ENCODE data around the gene GNAL. TPM values are rescaled to one million over a fixed set of nuclear protein-coding genes. Genes with fewer than 3 reads are reported as not detected.

The GNAL gene
- total RNA-seq, 1 experiment from 2014 or later = 24.0 TPM

DNA sequence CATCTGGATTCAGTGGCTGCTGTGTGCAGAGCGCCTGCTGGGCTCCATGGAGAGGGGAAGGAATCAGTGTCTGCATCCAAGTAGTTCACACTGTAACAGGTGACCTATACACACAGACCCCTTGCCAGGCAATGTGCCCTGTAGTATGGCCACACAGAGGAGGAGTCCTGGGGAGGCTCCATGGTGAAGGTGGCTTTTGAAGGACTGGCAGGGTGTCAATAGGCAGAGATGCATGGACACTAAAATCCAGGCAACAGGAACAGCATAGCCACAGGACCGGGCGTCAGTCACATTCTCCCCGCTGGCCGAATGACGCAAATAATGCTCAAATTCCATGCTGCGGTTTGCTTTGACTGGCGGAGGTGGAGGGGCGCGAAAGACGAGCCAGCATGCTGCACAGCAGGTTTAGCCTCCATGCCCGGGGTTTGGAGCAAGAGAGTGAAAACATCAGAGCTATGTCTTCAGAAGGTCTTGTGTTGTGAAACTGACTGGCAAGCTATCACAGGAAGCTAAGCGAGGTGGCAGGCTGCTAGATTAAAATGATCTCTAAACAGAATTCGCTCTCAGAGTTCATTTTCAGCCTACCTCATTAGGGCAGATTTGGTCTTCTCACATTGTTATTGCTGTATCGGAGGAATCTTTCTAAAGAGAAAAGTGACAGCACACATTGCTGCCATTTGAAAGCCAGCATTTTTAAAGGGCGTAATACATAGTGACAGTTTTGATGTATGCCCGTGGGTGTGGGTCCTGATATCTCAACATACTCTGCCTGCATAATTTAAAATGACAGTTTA lies 161.0 kb downstream of the GNAL start:
- H3K23ac ChIP-seq (ENCODE audit: insufficient read length, low read depth, low read length) = no peak overlapping the region
- H3K27ac ChIP-seq (ENCODE audit: insufficient read length, low read depth, low read length) = no peak overlapping the region
- no CpG with 5 or more reads among the region's 17 CpGs for WGBS (ENCODE audit: extremely low coverage, insufficient read length, low lambda C conversion rate)

More for the DNA sequence above, 161.0 kb downstream of the GNAL start:
- Mint-ChIP-seq H3K9me3 (no peaks in the 10 kb centered on the region; a peak in 1 of 5 replicates), H3K27me3 (ENCODE audit: low read depth) (peaks cover 2% of the 10 kb centered on the region; the same call in 1 of the 2 replicates), H3K4me3 (peak overlapping the region; percentile 100), H3K4me1 (peaks cover 23 to 28% of the 10 kb centered on the region in 2 experiments), H3K36me3 (ENCODE audit: insufficient read depth in 1 of 3, low read depth in 3 of 3) (peaks cover 2 to 4% (median 2%) of the 10 kb centered on the region in 3 experiments; a peak in 3 of 7 replicates), H3K27ac (peak overlapping the region; percentile 50 to 94 (median 93); a peak in 4 of 7 replicates)
- peaks cover 10% of the 10 kb centered on the region for H3K23me2 ChIP-seq (ENCODE audit: insufficient read length, low read depth, low read length, poor library complexity, severe bottlenecking)
- no peak for DNase-seq
- H2AK5ac ChIP-seq (ENCODE audit: insufficient read length, low read length) = no peak overlapping the region
- H3K4ac ChIP-seq (ENCODE audit: low read depth, low read length) = no peak overlapping the region
- no peak overlapping the region for H2BK15ac ChIP-seq (ENCODE audit: low read depth, low read length)
- H4K5ac ChIP-seq (ENCODE audit: insufficient read length, low read depth, low read length) = no peak overlapping the region
- H3K18ac ChIP-seq (ENCODE audit: insufficient read length, low read depth, low read length) = no peak overlapping the region
- H3K9me3 ChIP-seq (ENCODE audit: control insufficient read depth, low read depth, low read length) = no peaks in the 10 kb centered on the region
- H4K91ac ChIP-seq (ENCODE audit: insufficient read length, low read depth, low read length) = no peak overlapping the region
- no peaks in the 10 kb centered on the region; the same call in 1 of the 2 replicates for H3K4me1 ChIP-seq (ENCODE audit: insufficient read depth, low read length)
- TF ChIP-seq, protein P1, sequence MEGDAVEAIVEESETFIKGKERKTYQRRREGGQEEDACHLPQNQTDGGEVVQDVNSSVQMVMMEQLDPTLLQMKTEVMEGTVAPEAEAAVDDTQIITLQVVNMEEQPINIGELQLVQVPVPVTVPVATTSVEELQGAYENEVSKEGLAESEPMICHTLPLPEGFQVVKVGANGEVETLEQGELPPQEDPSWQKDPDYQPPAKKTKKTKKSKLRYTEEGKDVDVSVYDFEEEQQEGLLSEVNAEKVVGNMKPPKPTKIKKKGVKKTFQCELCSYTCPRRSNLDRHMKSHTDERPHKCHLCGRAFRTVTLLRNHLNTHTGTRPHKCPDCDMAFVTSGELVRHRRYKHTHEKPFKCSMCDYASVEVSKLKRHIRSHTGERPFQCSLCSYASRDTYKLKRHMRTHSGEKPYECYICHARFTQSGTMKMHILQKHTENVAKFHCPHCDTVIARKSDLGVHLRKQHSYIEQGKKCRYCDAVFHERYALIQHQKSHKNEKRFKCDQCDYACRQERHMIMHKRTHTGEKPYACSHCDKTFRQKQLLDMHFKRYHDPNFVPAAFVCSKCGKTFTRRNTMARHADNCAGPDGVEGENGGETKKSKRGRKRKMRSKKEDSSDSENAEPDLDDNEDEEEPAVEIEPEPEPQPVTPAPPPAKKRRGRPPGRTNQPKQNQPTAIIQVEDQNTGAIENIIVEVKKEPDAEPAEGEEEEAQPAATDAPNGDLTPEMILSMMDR (conservative IDR thresholded peaks at IDR 0.05) = no peak
- H3K79me2 ChIP-seq (ENCODE audit: insufficient read depth, low read length) = peaks cover 18% of the 10 kb centered on the region; the same call in 1 of the 2 replicates
- no peak overlapping the region for H3K56ac ChIP-seq (ENCODE audit: insufficient read length, low read depth, low read length)
- no peaks in the 10 kb centered on the region for H3K79me1 ChIP-seq (ENCODE audit: insufficient read depth, low read depth, low read length, poor library complexity, severe bottlenecking)
- no peak overlapping the region for H2BK20ac ChIP-seq (ENCODE audit: low read depth, low read length, poor library complexity, severe bottlenecking)
- no peaks in the 10 kb centered on the region for H3K27me3 ChIP-seq (ENCODE audit: insufficient read depth, low read length)
- no peak overlapping the region for H3T11ph ChIP-seq (ENCODE audit: low read length)
- no peak overlapping the region for H2AFZ ChIP-seq (ENCODE audit: low read length)
- no peaks in the 10 kb centered on the region for H4K20me1 ChIP-seq (ENCODE audit: control insufficient read depth, insufficient read depth, insufficient read length)
- no peak overlapping the region for H3K4me2 ChIP-seq (ENCODE audit: insufficient read depth, insufficient read length, low read length)
- H3K14ac ChIP-seq (ENCODE audit: insufficient read depth, low read length) = no peak overlapping the region
- no peak overlapping the region for H4K8ac ChIP-seq (replicated peaks; ENCODE audit: insufficient read length, low read depth, low read length)
- H3K9ac ChIP-seq (ENCODE audit: extremely low read depth, insufficient read length, low read length) = no peak overlapping the region
- no peak overlapping the region for H2BK12ac ChIP-seq (ENCODE audit: insufficient read length, low read depth, low read length)
- H2BK120ac ChIP-seq (ENCODE audit: low read depth, low read length, poor library complexity, severe bottlenecking) = no peak overlapping the region
- no peak overlapping the region for H2BK5ac ChIP-seq (ENCODE audit: insufficient read length, low read length)
